Mesendoderm (in vitro differentiated cells): Measurements from ENCODE around the gene PEX5.

Experiments used
- DNase-seq: peaks from one replicate; pipeline ENCODE4 v3.0.0; 2013
- H2AK5ac ChIP-seq: 2 replicates; pipeline ENCODE4 v1.6.1; 2013; ENCODE audit warnings: low read length, inconsistent platforms
- H2BK120ac ChIP-seq: 2 replicates; pipeline ENCODE4 v1.6.1; 2013; ENCODE audit warnings: low read depth, mild to moderate bottlenecking, low read length, moderate library complexity, mixed read lengths
- H2BK15ac ChIP-seq: replicated peaks from 2 replicates; pipeline ENCODE4 v1.6.1; 2013; ENCODE audit warnings: low read depth, mild to moderate bottlenecking, moderate library complexity
- H2BK5ac ChIP-seq: 2 replicates; pipeline ENCODE4 v1.6.1; 2013; ENCODE audit warnings: low read length, inconsistent platforms
- H3K18ac ChIP-seq: 2 replicates; pipeline ENCODE4 v1.6.1; 2013; ENCODE audit warnings: mild to moderate bottlenecking, low read length, mixed read lengths
- H3K23ac ChIP-seq: one replicate; pipeline ENCODE4 v1.6.1; 2013; ENCODE audit warnings: low read length
- H3K27ac ChIP-seq: 2 replicates; pipeline ENCODE4 v1.5.1; 2013; ENCODE audit warnings: low read depth, mild to moderate bottlenecking, inconsistent platforms, low read length, moderate library complexity
- H3K27me3 ChIP-seq: 2 replicates; pipeline ENCODE4 v1.6.1; 2013; ENCODE audit warnings: low read length, control low read depth, mild to moderate bottlenecking, inconsistent platforms; ENCODE audit not compliant: insufficient read depth, poor library complexity
- H3K36me3 ChIP-seq: 2 replicates; pipeline ENCODE4 v1.6.1; 2013; ENCODE audit warnings: low read length, inconsistent platforms; ENCODE audit not compliant: control insufficient read depth, insufficient read depth
- H3K4ac ChIP-seq: one replicate; pipeline ENCODE4 v1.6.1; 2013; ENCODE audit warnings: low read depth, mild to moderate bottlenecking, low read length, moderate library complexity
- H3K4me1 ChIP-seq: 2 replicates; pipeline ENCODE4 v1.6.1; 2013; ENCODE audit warnings: low read depth, low read length, inconsistent platforms; ENCODE audit not compliant: control insufficient read depth
- H3K4me2 ChIP-seq: 2 replicates; pipeline ENCODE4 v1.6.1; 2013; ENCODE audit warnings: low read length
- H3K4me3 ChIP-seq: 2 replicates; pipeline ENCODE4 v1.5.1; 2013; ENCODE audit warnings: mild to moderate bottlenecking, low read length
- H3K56ac ChIP-seq: one replicate; pipeline ENCODE4 v1.6.1; 2013; ENCODE audit warnings: low read length
- H3K79me1 ChIP-seq: 2 replicates; pipeline ENCODE4 v1.6.1; 2013; ENCODE audit warnings: low read length, inconsistent platforms
- H3K79me2 ChIP-seq: 2 replicates; pipeline ENCODE4 v1.6.1; 2013; ENCODE audit warnings: mild to moderate bottlenecking, low read length; ENCODE audit not compliant: control insufficient read depth, insufficient read depth
- H3K9ac ChIP-seq: 2 replicates; pipeline ENCODE4 v1.6.1; 2013; ENCODE audit warnings: low read length, inconsistent platforms
- H4K5ac ChIP-seq: one replicate; pipeline ENCODE4 v1.6.1; 2013; ENCODE audit warnings: low read length
- H4K8ac ChIP-seq: one replicate; pipeline ENCODE4 v1.6.1; 2013; ENCODE audit warnings: low read depth, mild to moderate bottlenecking, control low read depth, low read length, moderate library complexity
- WGBS: extraction: QIAGEN DNeasy Blood & Tissue Kit; methylation state at CpG from one replicate; pipeline ENCODE4 v1.1.7; 2013; ENCODE audit warnings: low lambda C conversion rate, missing lambda C conversion rate; ENCODE audit not compliant: insufficient coverage; ENCODE audit errors: extremely low coverage; 5-methylcytosine and 5-hydroxymethylcytosine counted together

Gene PEX5

DNA sequence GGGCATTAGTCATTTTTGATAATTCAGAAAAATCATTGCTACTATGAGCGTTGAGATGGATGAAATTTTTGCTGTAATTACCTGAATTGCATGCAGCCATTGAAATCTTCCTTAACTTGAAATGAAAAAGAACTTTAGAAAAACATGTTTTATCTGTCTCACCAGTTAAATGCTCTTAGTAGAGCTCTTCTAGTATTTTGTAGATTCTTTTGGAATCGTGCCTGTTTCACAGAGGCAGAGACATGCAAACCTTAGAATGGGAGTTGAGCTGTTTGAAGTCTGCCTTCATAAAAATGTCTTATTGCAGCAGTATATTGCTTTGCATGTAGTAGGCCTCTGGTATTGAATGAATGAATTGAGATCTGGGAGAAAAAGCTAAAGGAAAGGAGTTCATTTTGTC, 4.2 kb downstream of the PEX5 start:
- no peak overlapping the region for H4K5ac ChIP-seq
- no peak overlapping the region for H3K9ac ChIP-seq
- no peaks in the 10 kb centered on the region for H3K79me1 ChIP-seq
- H3K27ac ChIP-seq = no peak overlapping the region
- DNase-seq = no peak
- H3K4ac ChIP-seq = no peak overlapping the region
- no peaks in the 10 kb centered on the region for H3K36me3 ChIP-seq
- no peak overlapping the region for H2AK5ac ChIP-seq
- peaks cover 4% of the 10 kb centered on the region for H3K4me1 ChIP-seq
- H3K18ac ChIP-seq = no peak overlapping the region
- no peak overlapping the region for H2BK5ac ChIP-seq
- no peaks in the 10 kb centered on the region for H3K79me2 ChIP-seq
- H3K4me2 ChIP-seq = no peak overlapping the region
- H4K8ac ChIP-seq = no peak overlapping the region
- H3K27me3 ChIP-seq = no peaks in the 10 kb centered on the region
- H2BK15ac ChIP-seq = no peak overlapping the region
- H2BK120ac ChIP-seq = no peak overlapping the region
- no CpG with 5 or more reads among the region's 2 CpGs for WGBS
- no peak overlapping the region for H3K23ac ChIP-seq
- H3K56ac ChIP-seq = no peak overlapping the region
- H3K4me3 ChIP-seq = no peak overlapping the region

DNA sequence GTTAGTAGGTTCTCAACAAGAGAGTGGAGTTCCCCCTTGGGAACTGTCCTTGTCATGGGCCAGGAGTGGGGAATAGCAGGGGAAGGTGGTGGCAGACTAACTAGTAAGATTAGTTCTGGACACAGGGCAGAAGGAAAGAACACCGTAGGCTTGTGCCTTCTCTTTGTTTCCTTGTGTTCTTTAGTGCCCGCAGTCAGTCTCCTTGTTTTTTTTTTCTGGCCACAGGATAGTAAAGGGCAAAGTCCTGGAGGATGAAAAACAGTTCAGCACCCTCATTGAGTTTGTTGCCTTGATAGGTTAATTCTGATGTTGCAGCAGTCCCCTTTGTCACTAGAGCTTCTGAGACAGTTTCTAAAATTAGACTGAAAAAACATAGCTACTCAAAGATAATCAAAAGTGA, 8.4 kb downstream of the PEX5 start:
- Histone ChIP-seq H2BK120ac (no peak overlapping the region), H4K8ac (no peak overlapping the region), H3K23ac (no peak overlapping the region), H3K4me1 (peaks cover 2% of the 10 kb centered on the region), H3K27ac (no peak overlapping the region), H3K36me3 (peaks cover 5% of the 10 kb centered on the region), H3K18ac (no peak overlapping the region), H3K9ac (no peak overlapping the region), H2AK5ac (no peak overlapping the region), H3K27me3 (no peaks in the 10 kb centered on the region), H3K4ac (no peak overlapping the region), H2BK5ac (no peak overlapping the region), H3K79me2 (no peaks in the 10 kb centered on the region), H4K5ac (no peak overlapping the region), H3K4me2 (no peak overlapping the region), H3K56ac (no peak overlapping the region), H3K4me3 (no peak overlapping the region), H3K79me1 (no peaks in the 10 kb centered on the region), H2BK15ac (no peak overlapping the region)
- no peak for DNase-seq
- WGBS = no CpG with 5 or more reads among the region's 2 CpGs

DNA sequence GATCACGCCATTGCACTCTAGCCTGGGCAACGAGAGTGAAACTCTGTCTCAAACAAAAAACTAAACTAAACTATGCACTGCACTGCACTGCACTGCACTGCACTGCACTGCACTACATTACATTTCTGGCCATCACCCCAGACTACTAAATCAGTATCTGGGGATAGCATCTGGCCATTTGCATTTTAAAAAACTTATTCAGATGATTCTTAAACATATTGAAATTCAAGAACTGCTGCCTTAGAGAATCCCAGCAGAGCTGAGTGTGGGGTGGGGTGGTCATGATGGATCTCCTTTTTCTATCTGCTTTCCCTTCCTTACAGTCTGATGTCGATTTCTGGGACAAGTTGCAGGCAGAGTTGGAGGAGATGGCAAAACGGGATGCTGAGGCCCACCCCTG, 13.6 kb downstream of the PEX5 start:
- Histone ChIP-seq H3K79me1 (no peaks in the 10 kb centered on the region), H4K8ac (no peak overlapping the region), H3K9ac (no peak overlapping the region), H3K36me3 (peaks cover 10% of the 10 kb centered on the region), H3K79me2 (no peaks in the 10 kb centered on the region), H3K18ac (no peak overlapping the region), H3K4ac (no peak overlapping the region), H2BK120ac (no peak overlapping the region), H3K4me1 (no peaks in the 10 kb centered on the region), H3K4me3 (no peak overlapping the region), H4K5ac (no peak overlapping the region), H3K56ac (no peak overlapping the region), H2BK5ac (no peak overlapping the region), H2BK15ac (no peak overlapping the region), H3K27me3 (no peaks in the 10 kb centered on the region), H3K23ac (no peak overlapping the region), H3K4me2 (no peak overlapping the region), H2AK5ac (no peak overlapping the region), H3K27ac (no peak overlapping the region)
- no peak for DNase-seq
- no CpG with 5 or more reads among the region's 4 CpGs for WGBS

DNA sequence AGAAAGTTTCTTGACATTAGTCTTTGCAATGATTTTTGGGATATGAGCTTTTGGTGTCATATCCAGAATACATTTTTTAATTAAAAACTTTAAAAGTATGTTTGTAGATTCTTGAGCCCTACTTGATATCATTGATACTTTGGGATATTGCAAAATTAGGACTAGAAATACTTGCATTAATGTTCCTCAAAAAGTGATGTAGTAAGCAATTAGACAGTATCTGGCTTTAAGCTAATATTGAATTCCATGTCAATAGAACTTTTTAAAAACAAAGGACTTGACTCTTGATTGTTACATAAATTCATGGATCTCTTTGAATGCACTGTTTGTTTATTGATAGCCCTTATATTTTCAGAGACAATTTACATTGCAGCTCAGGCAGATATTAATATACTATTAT, 15.6 kb downstream of the PEX5 start:
- Histone ChIP-seq H3K18ac (no peak overlapping the region), H3K4me2 (no peak overlapping the region), H2BK120ac (no peak overlapping the region), H3K9ac (no peak overlapping the region), H2AK5ac (no peak overlapping the region), H3K4me3 (no peak overlapping the region), H4K8ac (no peak overlapping the region), H3K4ac (no peak overlapping the region), H3K23ac (no peak overlapping the region), H3K56ac (no peak overlapping the region), H3K27ac (no peak overlapping the region), H2BK15ac (no peak overlapping the region), H3K36me3 (peaks cover 25% of the 10 kb centered on the region), H2BK5ac (no peak overlapping the region), H3K79me1 (no peaks in the 10 kb centered on the region), H3K79me2 (no peaks in the 10 kb centered on the region), H3K4me1 (no peaks in the 10 kb centered on the region), H3K27me3 (no peaks in the 10 kb centered on the region), H4K5ac (no peak overlapping the region)
- no peak for DNase-seq

DNA sequence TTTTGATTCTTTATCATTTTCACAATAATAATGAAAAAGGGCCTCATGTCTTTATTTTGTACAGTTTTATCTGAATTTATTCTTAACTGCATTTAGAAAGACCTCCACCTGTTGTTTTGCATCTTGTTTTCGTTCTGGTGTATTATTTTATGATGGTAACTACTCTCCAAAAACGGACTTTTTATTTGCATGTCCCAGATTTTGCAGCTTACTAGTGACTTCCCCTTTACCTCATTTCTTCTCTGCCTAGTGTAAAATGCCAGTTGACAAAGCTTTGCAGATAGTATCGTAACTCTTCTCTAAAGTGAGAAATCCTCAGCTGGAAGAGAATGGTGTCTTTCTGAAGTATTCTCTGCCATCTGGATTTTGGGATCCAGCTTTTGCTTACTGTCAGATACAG, 17.2 kb downstream of the PEX5 start:
- Histone ChIP-seq H2BK15ac (no peak overlapping the region), H3K56ac (no peak overlapping the region), H3K9ac (no peak overlapping the region), H3K4me2 (no peak overlapping the region), H3K4me3 (no peak overlapping the region), H4K5ac (no peak overlapping the region), H2AK5ac (no peak overlapping the region), H3K18ac (no peak overlapping the region), H3K27ac (no peak overlapping the region), H2BK5ac (no peak overlapping the region), H3K79me1 (no peaks in the 10 kb centered on the region), H3K4me1 (no peaks in the 10 kb centered on the region), H2BK120ac (no peak overlapping the region), H3K27me3 (no peaks in the 10 kb centered on the region), H3K36me3 (peaks cover 22% of the 10 kb centered on the region), H3K4ac (no peak overlapping the region), H3K79me2 (no peaks in the 10 kb centered on the region), H4K8ac (no peak overlapping the region), H3K23ac (no peak overlapping the region)
- DNase-seq = no peak
- no CpG with 5 or more reads among the region's 3 CpGs for WGBS

DNA sequence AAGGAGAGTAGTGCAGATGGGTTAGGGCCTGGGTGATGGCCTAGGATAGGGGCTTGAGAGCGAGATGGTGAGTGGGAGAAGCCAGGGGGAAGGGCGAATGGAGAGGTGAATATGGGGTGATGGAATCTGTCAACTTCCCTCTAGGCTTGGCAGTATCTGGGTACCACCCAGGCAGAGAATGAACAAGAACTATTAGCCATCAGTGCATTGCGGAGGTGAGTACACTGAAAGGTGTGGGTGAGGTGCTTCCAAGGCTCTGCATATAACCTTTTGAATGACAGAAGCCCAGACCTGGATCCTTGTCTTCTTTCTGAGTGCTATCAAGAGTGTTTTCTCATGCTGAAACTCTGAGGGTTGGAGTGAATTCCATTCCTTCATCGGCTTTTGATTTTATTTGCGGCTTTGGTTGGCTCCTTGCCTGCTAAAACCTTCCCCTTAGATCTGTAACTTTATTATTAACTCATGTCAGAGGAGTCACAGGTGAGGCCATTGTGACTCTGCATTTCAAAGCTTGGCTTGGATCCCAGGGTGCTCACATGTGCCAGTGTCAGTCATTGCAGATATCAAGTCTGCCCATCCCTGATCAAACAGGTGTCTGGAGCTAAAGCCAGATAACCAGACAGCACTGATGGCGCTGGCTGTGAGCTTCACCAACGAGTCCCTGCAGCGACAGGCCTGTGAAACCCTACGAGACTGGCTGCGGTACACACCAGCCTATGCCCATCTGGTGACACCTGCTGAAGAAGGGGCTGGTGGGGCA, 18.6 kb downstream of the PEX5 start:
- Histone ChIP-seq H3K4ac (no peak overlapping the region), H3K4me1 (no peaks in the 10 kb centered on the region), H2BK120ac (no peak overlapping the region), H2BK15ac (no peak overlapping the region), H3K18ac (no peak overlapping the region), H4K8ac (no peak overlapping the region), H3K79me1 (no peaks in the 10 kb centered on the region), H3K79me2 (no peaks in the 10 kb centered on the region), H3K27ac (no peak overlapping the region), H3K56ac (no peak overlapping the region), H2BK5ac (no peak overlapping the region), H2AK5ac (no peak overlapping the region), H4K5ac (no peak overlapping the region), H3K4me3 (no peak overlapping the region), H3K36me3 (peaks cover 20% of the 10 kb centered on the region), H3K4me2 (no peak overlapping the region), H3K27me3 (no peaks in the 10 kb centered on the region), H3K23ac (no peak overlapping the region), H3K9ac (no peak overlapping the region)
- no peak for DNase-seq
- WGBS = no CpG with 5 or more reads among the region's 10 CpGs
